Measurements from ENCODE around the gene PCGF1.
"Not testable (repeated sequence)": the region's sequence is repeated elsewhere in the genome, so short reads cannot be mapped to it uniquely, and the experiment has no call there.

The PCGF1 gene

GRCh38 chr2:74471332-74472065 lies 36.0 kb downstream of the PCGF1 start:
- no peak for DNase-seq

GRCh38 chr2:74470742-74471141 lies 36.8 kb downstream of the PCGF1 start:
- not testable (repeated sequence) for DNase-seq

- no peak for DNase-seq
Measured at GRCh38 chr2:74464406-74464805, 43.1 kb downstream of the PCGF1 start.

- no peak for DNase-seq
Measured at GRCh38 chr2:74462786-74463105, 44.7 kb downstream of the PCGF1 start.

- DNase-seq = no peak
Measured at GRCh38 chr2:74462054-74462785, 45.3 kb downstream of the PCGF1 start.

- DNase-seq = no peak
Measured at GRCh38 chr2:74461187-74462053, 46.1 kb downstream of the PCGF1 start.

GRCh38 chr2:74460187-74460586 lies 47.3 kb downstream of the PCGF1 start:
- DNase-seq = not testable (repeated sequence)

GRCh38 chr2:74459503-74460118 lies 47.9 kb downstream of the PCGF1 start:
- not testable (repeated sequence) for DNase-seq

GRCh38 chr2:74458938-74459363 lies 48.5 kb downstream of the PCGF1 start:
- no peak for DNase-seq

- peak; percentile 100 for DNase-seq
Measured at GRCh38 chr2:74458132-74458937, 49.2 kb downstream of the PCGF1 start, which contains the start of gene WBP1. Gene WBP1 (plus strand): TSS chr2:74458438. CDS start chr2:74458603, 165 bp downstream.

- DNase-seq = peak; percentile 86
Measured at GRCh38 chr2:74457549-74458131, 49.9 kb downstream of the PCGF1 start.

- no peak for DNase-seq
Measured at GRCh38 chr2:74457129-74457548, 50.4 kb downstream of the PCGF1 start.
